Mucosa of rectum (tissue), 2 donors: ENCODE data around the gene UBE2D3.

Experiments
- H3K27ac ChIP-seq, 2 donors: one replicate each; pipeline ENCODE4 v1.7.0; 2013; ENCODE audit warnings: inconsistent platforms in 2 of 2, low read depth in 2 of 2, low read length in 2 of 2
- H3K27me3 ChIP-seq, 2 donors: one replicate each; pipeline ENCODE4 v1.7.0; 2013; ENCODE audit warnings: low read length in 2 of 2; ENCODE audit not compliant: control insufficient read depth in 2 of 2, insufficient read depth in 2 of 2
- H3K36me3 ChIP-seq, 2 donors: one replicate each; pipeline ENCODE4 v1.7.0; 2013; ENCODE audit warnings: low read length in 2 of 2; ENCODE audit not compliant: control insufficient read depth in 2 of 2, insufficient read depth in 2 of 2
- H3K4me1 ChIP-seq, 2 donors: one replicate each; pipeline ENCODE4 v1.7.0; 2013; ENCODE audit warnings: low read length in 2 of 2, mild to moderate bottlenecking in 1 of 2; ENCODE audit not compliant: control insufficient read depth in 2 of 2, insufficient read depth in 2 of 2
- H3K4me3 ChIP-seq, 2 donors: one replicate each; pipeline ENCODE4 v1.7.0; 2013; ENCODE audit warnings: low read length in 2 of 2
- H3K9ac ChIP-seq, 2 donors: one replicate each; pipeline ENCODE4 v1.7.0; 2013; ENCODE audit warnings: low read length in 2 of 2, low read depth in 1 of 2, mild to moderate bottlenecking in 1 of 2
- H3K9me3 ChIP-seq, 2 donors: one replicate each; pipeline ENCODE4 v1.7.0; 2013; ENCODE audit warnings: low read length in 2 of 2; ENCODE audit not compliant: control insufficient read depth in 2 of 2
- donor health status: healthy.
- donor health status: Normal muscosa, but diverticular disease.

UBE2D3 gene

GRCh38 chr4:102794999-102795398, 32.4 kb downstream of the UBE2D3 start:
- Histone ChIP-seq H3K9me3 (no peaks in the 10 kb centered on the region), H3K36me3 (peaks cover 38 to 44% of the 10 kb centered on the region in 2 donors), H3K27me3 (no peaks in the 10 kb centered on the region), H3K9ac (no peak overlapping the region), H3K4me1 (no peaks in the 10 kb centered on the region), H3K4me3 (no peak overlapping the region), H3K27ac (no peak overlapping the region)

GRCh38 chr4:102792361-102792936, 34.9 kb downstream of the UBE2D3 start:
- no peak overlapping the region for H3K4me3 ChIP-seq
- no peaks in the 10 kb centered on the region for H3K9me3 ChIP-seq
- H3K36me3 ChIP-seq: peaks cover 21 to 25% of the 10 kb centered on the region in 2 donors

DNA sequence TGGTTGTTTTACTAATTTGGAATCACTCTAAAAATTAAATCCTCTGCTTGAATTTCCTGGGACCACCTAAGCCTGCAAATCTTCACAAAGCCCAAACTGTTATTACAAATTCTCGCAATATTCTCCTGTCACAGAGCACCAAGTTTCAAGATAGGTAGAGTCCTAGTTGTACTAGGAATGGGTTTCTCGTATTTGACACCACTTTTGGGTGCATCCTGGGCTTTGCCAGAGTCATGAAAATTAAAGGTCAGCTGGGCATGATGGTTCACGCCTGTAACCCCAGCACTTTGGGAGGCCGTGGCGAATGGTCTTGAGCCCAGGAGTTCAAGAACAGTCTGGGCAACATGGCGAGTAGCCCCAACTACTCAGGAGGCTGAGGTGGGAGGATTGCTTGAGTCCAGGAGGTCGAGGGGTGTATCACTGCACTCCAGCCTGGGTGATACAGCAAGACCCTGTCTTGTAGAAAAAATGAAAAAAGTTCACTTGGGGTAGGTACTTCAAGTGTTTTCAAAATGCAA, 36.0 kb downstream of the UBE2D3 start:
- Histone ChIP-seq H3K27ac (no peak overlapping the region), H3K36me3 (peaks cover 16 to 19% of the 10 kb centered on the region in 2 donors), H3K4me3 (no peak overlapping the region), H3K4me1 (no peaks in the 10 kb centered on the region), H3K9me3 (no peaks in the 10 kb centered on the region), H3K9ac (no peak overlapping the region), H3K27me3 (no peaks in the 10 kb centered on the region)

More at GRCh38 chr4:102792361-102792936, 34.9 kb downstream of the UBE2D3 start:
- no peak overlapping the region for H3K27ac ChIP-seq
- H3K4me1 ChIP-seq: no peaks in the 10 kb centered on the region
- H3K27me3 ChIP-seq: no peaks in the 10 kb centered on the region
- H3K9ac ChIP-seq: no peak overlapping the region

- H3K27me3 ChIP-seq: no peaks in the 10 kb centered on the region
- no peaks in the 10 kb centered on the region for H3K4me1 ChIP-seq
- no peak overlapping the region for H3K27ac ChIP-seq
- H3K36me3 ChIP-seq: no peaks in the 10 kb centered on the region
- no peak overlapping the region for H3K9ac ChIP-seq
- no peak overlapping the region for H3K4me3 ChIP-seq
- no peaks in the 10 kb centered on the region for H3K9me3 ChIP-seq
Measured at GRCh38 chr4:102789317-102789717, 38.0 kb downstream of the UBE2D3 start.

DNA sequence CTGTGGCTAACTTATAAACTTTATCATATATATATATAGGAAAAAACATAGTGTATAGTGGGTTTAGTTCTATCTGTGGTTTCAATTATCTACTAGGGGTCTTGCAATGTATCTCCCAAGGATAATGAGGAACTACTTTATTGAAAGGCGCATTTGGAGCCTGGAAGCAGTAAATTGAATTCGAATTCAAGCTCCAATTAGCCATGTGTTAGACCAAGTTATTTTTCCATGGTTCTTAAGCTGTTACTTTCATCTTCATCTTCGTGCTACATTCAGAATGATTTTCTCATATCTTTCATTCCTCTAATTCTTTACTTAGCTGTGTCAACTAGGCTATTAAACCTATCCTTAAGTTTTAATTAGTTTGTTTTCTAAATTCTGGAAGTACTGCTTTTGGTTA, 39.4 kb downstream of the UBE2D3 start:
- H3K9ac ChIP-seq: no peak overlapping the region
- H3K9me3 ChIP-seq: no peaks in the 10 kb centered on the region
- H3K27ac ChIP-seq: no peak overlapping the region
- H3K4me1 ChIP-seq: no peaks in the 10 kb centered on the region
- no peak overlapping the region for H3K4me3 ChIP-seq
- no peaks in the 10 kb centered on the region for H3K27me3 ChIP-seq
- H3K36me3 ChIP-seq: no peaks in the 10 kb centered on the region

DNA sequence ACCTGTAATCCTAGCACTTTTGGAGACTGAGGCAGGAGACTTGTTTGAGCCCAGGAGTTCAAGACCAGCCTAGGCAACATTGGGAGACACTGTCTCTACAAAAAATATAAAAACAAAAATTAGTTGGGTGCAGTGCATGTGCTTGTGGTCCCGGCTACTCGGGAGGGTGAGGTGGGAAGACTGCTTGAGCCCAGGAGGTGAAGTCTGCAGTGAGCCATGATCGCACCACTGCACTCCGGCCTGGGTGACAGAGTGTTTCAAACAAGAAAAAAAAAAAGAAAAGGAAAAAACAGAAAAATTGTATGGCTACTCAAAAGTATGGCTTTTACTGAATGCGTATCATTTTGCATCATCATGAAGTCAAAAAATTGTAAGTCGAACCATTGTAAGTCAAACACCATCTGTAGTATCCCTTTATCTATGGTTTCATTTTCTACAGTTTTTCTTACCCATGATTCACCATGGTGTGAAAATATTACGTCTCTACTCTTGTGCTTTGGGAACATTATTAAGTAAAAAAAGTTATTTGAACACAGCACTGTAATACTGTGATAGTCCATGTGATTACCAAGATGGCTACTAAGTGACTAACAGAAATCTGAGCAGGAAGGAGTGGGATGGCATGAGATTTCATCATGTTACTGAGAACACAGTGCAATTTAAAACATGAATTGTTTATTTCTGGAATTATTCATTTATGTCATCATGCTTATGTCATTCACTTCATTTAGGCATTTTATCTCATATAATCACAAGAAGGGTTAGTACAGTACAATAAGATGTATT, 40.1 kb downstream of the UBE2D3 start:
- Histone ChIP-seq H3K4me3 (no peak overlapping the region), H3K36me3 (no peaks in the 10 kb centered on the region), H3K27ac (no peak overlapping the region), H3K27me3 (no peaks in the 10 kb centered on the region), H3K4me1 (no peaks in the 10 kb centered on the region), H3K9me3 (no peaks in the 10 kb centered on the region), H3K9ac (no peak overlapping the region)

GRCh38 chr4:102786279-102786678, 41.1 kb downstream of the UBE2D3 start:
- no peak overlapping the region for H3K4me3 ChIP-seq
- no peaks in the 10 kb centered on the region for H3K27me3 ChIP-seq
- H3K9ac ChIP-seq: no peak overlapping the region
- H3K4me1 ChIP-seq: no peaks in the 10 kb centered on the region
- H3K9me3 ChIP-seq: no peaks in the 10 kb centered on the region
- H3K36me3 ChIP-seq: no peaks in the 10 kb centered on the region
- no peak overlapping the region for H3K27ac ChIP-seq

DNA sequence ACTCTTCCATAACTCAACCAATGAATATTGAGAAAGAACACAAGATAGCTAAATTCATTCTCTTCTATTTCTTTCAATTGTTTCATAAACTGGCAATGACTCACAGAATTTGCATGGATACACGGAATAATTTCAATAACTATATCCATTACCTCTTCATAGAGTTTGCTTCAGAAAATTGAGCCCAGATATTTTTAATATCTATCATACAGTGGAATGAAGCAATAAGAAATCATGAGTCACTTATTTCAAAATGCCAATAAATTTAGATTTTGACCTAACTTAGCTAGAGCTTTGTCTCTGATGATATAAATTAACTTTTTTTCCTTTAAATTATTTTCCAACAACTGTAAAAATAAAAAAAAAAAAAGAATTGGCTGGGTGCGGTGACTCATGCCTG, 44.3 kb downstream of the UBE2D3 start:
- Histone ChIP-seq H3K4me3 (no peak overlapping the region), H3K27me3 (no peaks in the 10 kb centered on the region), H3K4me1 (peaks cover 5 to 8% of the 10 kb centered on the region in 2 donors), H3K9me3 (no peaks in the 10 kb centered on the region), H3K27ac (no peak overlapping the region), H3K36me3 (no peaks in the 10 kb centered on the region), H3K9ac (no peak overlapping the region)

DNA sequence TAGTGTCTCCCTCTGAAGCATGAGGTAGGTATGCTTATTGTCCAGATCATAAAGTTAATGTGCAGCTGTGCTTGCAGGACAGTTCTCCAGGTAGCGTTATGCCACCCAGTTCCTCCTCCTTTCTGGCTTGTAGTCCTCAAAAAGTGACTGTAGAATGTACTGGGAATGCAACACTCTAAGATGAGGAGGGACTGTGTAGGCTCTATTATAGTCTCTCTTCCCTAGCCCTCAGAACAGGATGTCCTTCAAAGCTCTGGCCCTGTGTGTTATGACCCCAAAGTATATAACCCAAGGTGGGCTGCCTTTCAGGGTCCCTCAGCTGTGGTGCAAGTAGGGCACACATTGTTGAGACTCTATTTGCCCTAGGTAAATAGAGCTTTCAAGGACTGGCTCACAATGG, 45.8 kb downstream of the UBE2D3 start:
- no peak overlapping the region for H3K9ac ChIP-seq
- H3K4me1 ChIP-seq: peaks cover 5 to 8% of the 10 kb centered on the region in 2 donors
- no peaks in the 10 kb centered on the region for H3K27me3 ChIP-seq
- H3K9me3 ChIP-seq: no peaks in the 10 kb centered on the region
- no peaks in the 10 kb centered on the region for H3K36me3 ChIP-seq
- H3K4me3 ChIP-seq: no peak overlapping the region
- H3K27ac ChIP-seq: no peak overlapping the region

DNA sequence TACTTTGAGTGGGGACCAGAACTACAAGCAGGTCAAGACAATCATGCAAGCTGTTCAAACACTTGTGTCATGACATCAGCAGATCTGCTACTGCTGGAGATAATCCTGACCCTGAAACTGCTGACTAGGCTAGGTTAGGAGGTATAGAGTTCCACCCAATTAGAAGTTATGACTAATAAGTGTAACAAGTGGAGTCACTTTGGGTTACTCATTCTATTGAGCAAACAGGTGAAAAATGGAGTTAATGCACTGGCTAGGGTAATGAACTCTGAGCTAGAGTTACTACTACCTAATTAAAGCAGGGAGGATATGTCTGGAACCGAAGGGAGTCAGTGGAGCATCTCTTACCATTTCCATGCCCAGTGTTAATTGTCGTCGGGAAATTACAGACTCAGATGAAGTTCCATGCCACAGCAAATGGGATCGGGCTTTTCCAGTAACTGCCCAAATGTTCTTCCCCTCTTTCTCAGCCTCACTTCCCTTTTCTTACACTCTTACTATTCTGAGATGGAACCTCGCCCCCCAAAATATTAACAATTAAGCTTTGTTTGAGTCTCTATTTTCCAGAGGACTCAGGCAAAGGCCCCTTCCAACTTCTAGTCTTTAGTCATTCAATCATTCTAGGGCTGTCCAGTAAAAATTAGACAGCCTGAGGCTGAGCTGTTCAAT, 46.7 kb downstream of the UBE2D3 start:
- no peaks in the 10 kb centered on the region for H3K36me3 ChIP-seq
- H3K4me1 ChIP-seq: peaks cover 5 to 8% of the 10 kb centered on the region in 2 donors
- H3K9ac ChIP-seq: no peak overlapping the region
- no peaks in the 10 kb centered on the region for H3K9me3 ChIP-seq
- H3K27ac ChIP-seq: no peak overlapping the region
- H3K27me3 ChIP-seq: no peaks in the 10 kb centered on the region
- H3K4me3 ChIP-seq: no peak overlapping the region
